ENCODE results near the gene RNF44.

DNA sequence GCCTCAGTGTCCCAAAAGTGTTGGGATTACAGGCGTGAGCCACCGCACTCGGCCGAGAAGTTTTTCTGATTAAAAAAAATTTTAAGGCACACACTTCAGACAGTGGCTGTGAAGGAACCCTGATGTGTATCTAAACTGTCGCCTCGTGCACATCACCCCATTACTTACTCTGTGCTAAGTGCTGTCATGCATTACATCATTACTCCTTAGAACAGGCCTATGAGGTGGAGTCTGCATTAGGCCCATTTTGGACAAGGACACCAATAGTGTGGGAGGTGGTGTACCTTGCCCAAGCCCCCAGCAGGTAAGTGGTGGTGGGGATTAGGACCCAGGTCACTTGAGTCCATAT is 8.2 kb upstream of the RNF44 start:
- TF ChIP-seq POLR2AphosphoS5 (IDR thresholded peaks at IDR 0.05; ENCODE audit: low read depth, low read length) (no peak), CTCF (IDR thresholded peaks at IDR 0.05) (no peak), TCF7L2 (IDR thresholded peaks at IDR 0.05; ENCODE audit: low read depth, low read length) (no peak)
- TF ChIP-seq, protein P1, sequence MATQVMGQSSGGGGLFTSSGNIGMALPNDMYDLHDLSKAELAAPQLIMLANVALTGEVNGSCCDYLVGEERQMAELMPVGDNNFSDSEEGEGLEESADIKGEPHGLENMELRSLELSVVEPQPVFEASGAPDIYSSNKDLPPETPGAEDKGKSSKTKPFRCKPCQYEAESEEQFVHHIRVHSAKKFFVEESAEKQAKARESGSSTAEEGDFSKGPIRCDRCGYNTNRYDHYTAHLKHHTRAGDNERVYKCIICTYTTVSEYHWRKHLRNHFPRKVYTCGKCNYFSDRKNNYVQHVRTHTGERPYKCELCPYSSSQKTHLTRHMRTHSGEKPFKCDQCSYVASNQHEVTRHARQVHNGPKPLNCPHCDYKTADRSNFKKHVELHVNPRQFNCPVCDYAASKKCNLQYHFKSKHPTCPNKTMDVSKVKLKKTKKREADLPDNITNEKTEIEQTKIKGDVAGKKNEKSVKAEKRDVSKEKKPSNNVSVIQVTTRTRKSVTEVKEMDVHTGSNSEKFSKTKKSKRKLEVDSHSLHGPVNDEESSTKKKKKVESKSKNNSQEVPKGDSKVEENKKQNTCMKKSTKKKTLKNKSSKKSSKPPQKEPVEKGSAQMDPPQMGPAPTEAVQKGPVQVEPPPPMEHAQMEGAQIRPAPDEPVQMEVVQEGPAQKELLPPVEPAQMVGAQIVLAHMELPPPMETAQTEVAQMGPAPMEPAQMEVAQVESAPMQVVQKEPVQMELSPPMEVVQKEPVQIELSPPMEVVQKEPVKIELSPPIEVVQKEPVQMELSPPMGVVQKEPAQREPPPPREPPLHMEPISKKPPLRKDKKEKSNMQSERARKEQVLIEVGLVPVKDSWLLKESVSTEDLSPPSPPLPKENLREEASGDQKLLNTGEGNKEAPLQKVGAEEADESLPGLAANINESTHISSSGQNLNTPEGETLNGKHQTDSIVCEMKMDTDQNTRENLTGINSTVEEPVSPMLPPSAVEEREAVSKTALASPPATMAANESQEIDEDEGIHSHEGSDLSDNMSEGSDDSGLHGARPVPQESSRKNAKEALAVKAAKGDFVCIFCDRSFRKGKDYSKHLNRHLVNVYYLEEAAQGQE (IDR thresholded peaks at IDR 0.05; ENCODE audit: insufficient read depth in 1 of 2, low read depth in 2 of 2, low read length in 1 of 2): no peak
